Measurements from ENCODE around the gene TSNAX.

The TSNAX gene

DNA sequence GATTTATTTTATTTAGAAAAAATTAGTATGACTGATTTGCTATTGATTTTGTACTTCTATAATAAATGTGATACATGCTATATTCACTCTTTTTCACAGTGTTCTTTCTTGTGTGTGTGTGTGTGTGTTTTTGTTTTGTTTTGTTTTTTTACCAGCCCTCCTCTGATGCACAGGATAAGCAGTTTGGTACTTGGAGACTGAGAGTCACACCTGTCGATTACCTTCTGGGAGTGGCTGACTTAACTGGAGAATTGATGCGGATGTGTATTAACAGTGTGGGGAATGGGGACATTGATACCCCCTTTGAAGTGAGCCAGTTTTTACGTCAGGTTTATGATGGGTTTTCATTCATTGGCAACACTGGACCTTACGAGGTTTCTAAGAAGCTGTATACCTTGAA, 35.9 kb downstream of the TSNAX start:
- TF ChIP-seq, protein P1, sequence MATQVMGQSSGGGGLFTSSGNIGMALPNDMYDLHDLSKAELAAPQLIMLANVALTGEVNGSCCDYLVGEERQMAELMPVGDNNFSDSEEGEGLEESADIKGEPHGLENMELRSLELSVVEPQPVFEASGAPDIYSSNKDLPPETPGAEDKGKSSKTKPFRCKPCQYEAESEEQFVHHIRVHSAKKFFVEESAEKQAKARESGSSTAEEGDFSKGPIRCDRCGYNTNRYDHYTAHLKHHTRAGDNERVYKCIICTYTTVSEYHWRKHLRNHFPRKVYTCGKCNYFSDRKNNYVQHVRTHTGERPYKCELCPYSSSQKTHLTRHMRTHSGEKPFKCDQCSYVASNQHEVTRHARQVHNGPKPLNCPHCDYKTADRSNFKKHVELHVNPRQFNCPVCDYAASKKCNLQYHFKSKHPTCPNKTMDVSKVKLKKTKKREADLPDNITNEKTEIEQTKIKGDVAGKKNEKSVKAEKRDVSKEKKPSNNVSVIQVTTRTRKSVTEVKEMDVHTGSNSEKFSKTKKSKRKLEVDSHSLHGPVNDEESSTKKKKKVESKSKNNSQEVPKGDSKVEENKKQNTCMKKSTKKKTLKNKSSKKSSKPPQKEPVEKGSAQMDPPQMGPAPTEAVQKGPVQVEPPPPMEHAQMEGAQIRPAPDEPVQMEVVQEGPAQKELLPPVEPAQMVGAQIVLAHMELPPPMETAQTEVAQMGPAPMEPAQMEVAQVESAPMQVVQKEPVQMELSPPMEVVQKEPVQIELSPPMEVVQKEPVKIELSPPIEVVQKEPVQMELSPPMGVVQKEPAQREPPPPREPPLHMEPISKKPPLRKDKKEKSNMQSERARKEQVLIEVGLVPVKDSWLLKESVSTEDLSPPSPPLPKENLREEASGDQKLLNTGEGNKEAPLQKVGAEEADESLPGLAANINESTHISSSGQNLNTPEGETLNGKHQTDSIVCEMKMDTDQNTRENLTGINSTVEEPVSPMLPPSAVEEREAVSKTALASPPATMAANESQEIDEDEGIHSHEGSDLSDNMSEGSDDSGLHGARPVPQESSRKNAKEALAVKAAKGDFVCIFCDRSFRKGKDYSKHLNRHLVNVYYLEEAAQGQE (IDR thresholded peaks at IDR 0.05; ENCODE audit: insufficient read depth in 1 of 2, low read depth in 2 of 2, low read length in 2 of 2), result no peak
- TF ChIP-seq TAF1 (IDR thresholded peaks at IDR 0.05; ENCODE audit: borderline replicate concordance, insufficient read depth, low read length) (no peak), POLR2AphosphoS5 (IDR thresholded peaks at IDR 0.05; ENCODE audit: low read depth, low read length) (no peak), FOXP2 (optimal IDR thresholded peaks at IDR 0.05; ENCODE audit: borderline replicate concordance, extremely low read depth, extremely low read length, insufficient read depth) (no peak), SIN3A (IDR thresholded peaks at IDR 0.05; ENCODE audit: borderline replicate concordance, insufficient read depth, low read length) (no peak)

DNA sequence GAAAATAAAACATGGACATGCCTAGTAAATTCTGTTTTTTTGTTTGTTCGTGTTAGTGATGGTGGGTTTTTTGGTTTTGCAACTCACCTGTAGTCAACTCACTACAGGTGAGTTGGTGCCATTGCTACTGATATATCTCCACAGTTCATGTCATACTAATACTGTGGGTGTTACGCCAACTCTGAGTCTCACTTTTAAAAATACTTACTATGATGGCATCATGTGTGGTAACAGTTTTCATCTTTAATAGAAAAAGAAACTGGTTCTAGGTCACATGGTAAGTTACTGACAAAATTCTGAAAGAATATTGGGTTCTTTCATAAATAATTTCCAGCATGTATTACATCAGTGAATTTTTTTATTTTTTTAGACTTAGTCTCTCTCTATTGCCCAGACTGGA, 38.0 kb downstream of the TSNAX start:
- no peak for TF ChIP-seq POLR2AphosphoS5 (IDR thresholded peaks at IDR 0.05; ENCODE audit: low read depth, low read length)

DNA sequence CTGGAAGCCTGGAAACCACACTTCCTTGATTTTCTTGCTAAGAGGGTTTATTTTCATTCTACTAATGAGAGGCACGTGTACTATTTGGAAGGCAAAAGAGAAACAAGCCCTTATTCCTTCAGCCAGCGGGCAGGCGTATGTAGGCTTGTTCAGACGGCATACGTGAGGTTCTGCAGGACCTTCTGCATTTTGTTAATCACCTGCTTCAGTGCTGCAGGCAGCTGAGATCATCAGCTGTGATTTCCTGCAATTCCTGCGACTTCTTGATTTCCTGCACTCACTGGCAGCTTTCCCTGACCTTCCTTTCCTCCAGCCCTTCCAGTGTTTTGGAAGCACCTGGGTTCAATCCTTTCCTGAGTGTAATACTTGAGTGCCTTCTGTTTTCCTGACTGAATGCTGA, 43.4 kb downstream of the TSNAX start:
- TF ChIP-seq SIN3A (IDR thresholded peaks at IDR 0.05; ENCODE audit: borderline replicate concordance, insufficient read depth, low read length), result no peak
- no peak for TF ChIP-seq TAF1 (IDR thresholded peaks at IDR 0.05; ENCODE audit: borderline replicate concordance, insufficient read depth, low read length)
- no peak for TF ChIP-seq FOXP2 (optimal IDR thresholded peaks at IDR 0.05; ENCODE audit: borderline replicate concordance, extremely low read depth, extremely low read length, insufficient read depth)
- TF ChIP-seq, protein P1 (IDR thresholded peaks at IDR 0.05; ENCODE audit: insufficient read depth in 1 of 2, low read depth in 2 of 2, low read length in 2 of 2), result no peak

DNA sequence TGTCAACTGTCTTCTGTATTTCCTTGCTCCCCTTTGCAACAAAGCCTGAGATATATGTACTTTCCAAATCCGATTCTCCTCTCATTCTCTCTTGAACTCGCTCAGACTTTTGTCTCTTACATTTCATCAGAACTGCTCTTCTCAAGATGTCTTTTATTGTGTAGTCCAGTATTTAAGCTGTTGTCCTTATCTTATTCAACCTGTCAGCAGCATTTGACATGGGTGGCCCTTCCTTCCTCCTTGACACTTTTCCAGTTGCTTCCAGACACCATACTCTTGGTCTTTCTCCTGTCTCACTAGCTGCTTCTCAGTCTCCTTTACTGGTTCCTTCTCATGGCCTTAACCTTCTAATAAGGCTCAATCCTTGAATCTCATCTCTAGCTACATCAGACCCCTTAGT, 47.0 kb downstream of the TSNAX start:
- TF ChIP-seq SIN3A (IDR thresholded peaks at IDR 0.05; ENCODE audit: borderline replicate concordance, insufficient read depth, low read length), result no peak
- TF ChIP-seq FOXP2 (optimal IDR thresholded peaks at IDR 0.05; ENCODE audit: borderline replicate concordance, extremely low read depth, extremely low read length, insufficient read depth), result no peak
- TF ChIP-seq, protein P1 (IDR thresholded peaks at IDR 0.05; ENCODE audit: insufficient read depth in 1 of 2, low read depth in 2 of 2, low read length in 2 of 2), result no peak
- TF ChIP-seq POLR2AphosphoS5 (IDR thresholded peaks at IDR 0.05; ENCODE audit: low read depth, low read length), result no peak
- TF ChIP-seq TAF1 (IDR thresholded peaks at IDR 0.05; ENCODE audit: borderline replicate concordance, insufficient read depth, low read length), result no peak

DNA sequence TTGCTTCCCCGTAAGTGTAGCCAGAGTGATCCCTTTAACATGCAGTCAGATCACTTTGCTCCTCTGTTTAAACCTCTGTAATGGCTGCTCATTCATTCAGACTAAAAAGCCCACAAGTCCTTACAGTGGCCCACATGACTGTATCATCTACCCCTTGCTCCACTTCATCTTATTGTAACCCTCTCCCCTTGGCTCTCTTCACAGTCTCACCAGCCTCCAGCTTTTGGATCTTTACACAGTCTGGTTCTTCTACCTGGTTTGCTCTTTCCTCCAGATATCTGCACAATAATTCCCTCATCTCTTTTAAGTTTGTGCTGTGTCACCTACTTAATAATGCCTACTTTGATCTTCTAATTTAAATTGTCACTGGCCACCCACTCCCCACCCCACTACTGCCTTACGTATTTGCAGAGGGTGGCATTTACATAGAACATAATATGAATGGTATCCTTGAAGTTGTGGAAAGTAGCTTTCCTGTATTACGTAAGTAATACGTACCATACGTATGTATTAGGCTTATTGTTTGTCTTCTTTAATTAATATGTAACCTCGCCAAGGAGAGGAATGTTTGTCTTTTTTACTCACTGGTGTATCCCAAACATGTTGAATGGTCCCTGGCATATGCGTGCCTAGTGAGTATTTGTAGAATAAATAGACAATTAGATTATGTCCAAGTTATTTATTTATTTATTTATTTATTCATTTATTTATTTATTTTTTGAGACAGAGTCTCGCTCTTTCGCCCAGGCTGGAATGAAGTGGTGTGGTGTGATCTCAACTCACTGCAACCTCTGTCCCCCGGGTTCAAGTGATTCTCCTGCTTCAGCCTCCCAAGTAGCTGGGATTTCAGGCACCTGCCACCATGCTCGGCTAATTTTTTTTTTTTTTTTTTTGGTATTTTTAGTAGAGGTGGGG, 48.6 kb downstream of the TSNAX start:
- no peak for TF ChIP-seq FOXP2 (optimal IDR thresholded peaks at IDR 0.05; ENCODE audit: borderline replicate concordance, extremely low read depth, extremely low read length, insufficient read depth)
- TF ChIP-seq, protein P1 (IDR thresholded peaks at IDR 0.05; ENCODE audit: insufficient read depth in 1 of 2, low read depth in 2 of 2, low read length in 2 of 2), result no peak
- no peak for TF ChIP-seq POLR2AphosphoS5 (IDR thresholded peaks at IDR 0.05; ENCODE audit: low read depth, low read length)
- TF ChIP-seq SIN3A (IDR thresholded peaks at IDR 0.05; ENCODE audit: borderline replicate concordance, insufficient read depth, low read length), result no peak
- TF ChIP-seq TAF1 (IDR thresholded peaks at IDR 0.05; ENCODE audit: borderline replicate concordance, insufficient read depth, low read length), result no peak

All from PFSK-1 (cell line).